ENCODE results near the gene UBA52.

DNA sequence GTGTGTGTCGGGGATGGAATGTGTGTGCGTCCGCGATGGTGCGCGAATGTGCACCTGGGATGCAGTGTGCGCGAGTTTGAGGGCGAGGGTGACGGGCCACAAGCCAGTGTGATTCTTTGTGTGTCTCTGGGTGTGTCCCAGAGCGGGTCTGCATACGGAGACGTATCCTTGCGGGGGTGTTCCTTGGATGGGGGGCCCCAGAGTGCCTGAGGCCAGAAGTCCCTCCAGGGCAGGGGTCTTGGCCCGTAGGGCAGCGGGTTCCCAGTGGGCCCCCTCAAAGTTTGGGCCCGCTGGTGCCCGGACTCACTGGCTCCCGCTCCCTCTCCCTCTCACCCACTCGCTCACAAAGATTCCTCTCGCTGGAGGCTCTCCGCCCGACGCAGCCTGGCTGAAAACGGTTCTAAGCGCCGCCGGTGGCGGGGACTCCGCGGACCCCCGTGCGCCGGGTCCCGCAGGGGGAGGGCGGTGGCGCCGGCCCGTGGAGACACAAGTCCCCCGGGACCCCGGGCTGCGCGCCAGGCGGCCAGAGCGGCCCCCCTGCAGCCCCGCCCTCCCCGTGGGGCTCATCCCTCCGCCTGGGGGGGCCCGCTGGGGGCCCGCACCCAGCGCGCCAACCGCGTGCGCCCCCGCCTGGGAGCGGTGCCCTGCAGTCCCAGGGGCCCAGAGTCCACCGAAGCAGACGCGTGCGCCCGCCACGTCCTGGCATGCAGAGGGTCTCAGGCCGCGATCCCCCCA lies 34.1 kb downstream of the UBA52 start:
- TF ChIP-seq CTCF (IDR thresholded peaks at IDR 0.05) (no peak), EZH2 (IDR thresholded peaks at IDR 0.05; ENCODE audit: borderline replicate concordance, insufficient read depth, low read depth, low read length, poor library complexity, severe bottlenecking) (no peak)

Measured in B cell (primary cell).